Choroid plexus epithelial cell (primary cell): Measurements from ENCODE around the gene PALM3.
A peak's percentile ranks its signal among the peaks of the same experiment; 100 is the strongest.
"Not testable (repeated sequence)": the region's sequence is repeated elsewhere in the genome, so short reads cannot be mapped to it uniquely, and the experiment has no call there.

Source experiments
- DNase-seq: peaks from one replicate; pipeline ENCODE4 v3.0.0-alpha.2; 2010; ENCODE audit warnings: low read depth
- H3K4me3 ChIP-seq: 2 replicates; pipeline ENCODE4 v1.5.1; 2011; ENCODE audit warnings: low read depth, mild to moderate bottlenecking, control low read depth, low read length, moderate library complexity
- CTCF ChIP-seq: conservative IDR thresholded peaks from 2 replicates; pipeline ENCODE4 v1.5.1; 2011; ENCODE audit warnings: low read depth, mild to moderate bottlenecking, control low read depth, inconsistent platforms, low read length, moderate library complexity

Gene PALM3

GRCh38 chr19:14028901-14029300 lies 33.0 kb downstream of the PALM3 start:
- H3K4me3 ChIP-seq, result no peak overlapping the region
- no peak for TF ChIP-seq CTCF
- no peak for DNase-seq

GRCh38 chr19:14027856-14028450 lies 33.9 kb downstream of the PALM3 start, which contains the start of gene RLN3:
TSS of gene RLN3 (plus strand) at chr19:14028148. CDS start at chr19:14028205, 57 bp downstream.
- H3K4me3 ChIP-seq, result no peak within 1 kb of the TSS
- no peak for DNase-seq
- no peak for TF ChIP-seq CTCF

- DNase-seq, H3K4me3 ChIP-seq: not testable (repeated sequence)
Observed at GRCh38 chr19:14026652-14027192, 35.2 kb downstream of the PALM3 start.

GRCh38 chr19:14023404-14024235 lies 38.3 kb downstream of the PALM3 start:
- peak; percentile 73 for DNase-seq
- peak; percentile 71 for TF ChIP-seq CTCF
- H3K4me3 ChIP-seq, result no peak overlapping the region

GRCh38 chr19:14022469-14022868 lies 39.4 kb downstream of the PALM3 start:
- TF ChIP-seq CTCF, result no peak
- no peak overlapping the region for H3K4me3 ChIP-seq
- DNase-seq, result peak; percentile 50

- TF ChIP-seq CTCF, result no peak
- no peak for DNase-seq
Observed at GRCh38 chr19:14021474-14021873, 40.4 kb downstream of the PALM3 start.

GRCh38 chr19:14019739-14020138 lies 42.1 kb downstream of the PALM3 start:
- H3K4me3 ChIP-seq, DNase-seq: not testable (repeated sequence)

More at GRCh38 chr19:14021474-14021873, 40.4 kb downstream of the PALM3 start:
- no peak overlapping the region for H3K4me3 ChIP-seq

- no peak for TF ChIP-seq CTCF
- H3K4me3 ChIP-seq, result no peak overlapping the region
Observed at GRCh38 chr19:14019100-14019499, 42.8 kb downstream of the PALM3 start.

More at GRCh38 chr19:14019100-14019499, 42.8 kb downstream of the PALM3 start:
- no peak for DNase-seq
